Stimulated activated CD8-positive, alpha-beta memory T cell treated with anti-CD3 and anti-CD28 coated beads, Interleukin-4, amount 100 ng/mL, for 1 hour (primary cell): ENCODE data around the gene TMEM151A.

Source experiments
- DNase-seq, 2 donors: peaks; one replicate each; pipeline ENCODE4 v3.0.0-alpha.2; 2020; ENCODE audit warnings: low read depth in 2 of 2, low spot score in 1 of 2

The TMEM151A gene

GRCh38 chr11:66322732-66323427 lies 31.2 kb downstream of the TMEM151A start:
- DNase-seq: no peak

DNA sequence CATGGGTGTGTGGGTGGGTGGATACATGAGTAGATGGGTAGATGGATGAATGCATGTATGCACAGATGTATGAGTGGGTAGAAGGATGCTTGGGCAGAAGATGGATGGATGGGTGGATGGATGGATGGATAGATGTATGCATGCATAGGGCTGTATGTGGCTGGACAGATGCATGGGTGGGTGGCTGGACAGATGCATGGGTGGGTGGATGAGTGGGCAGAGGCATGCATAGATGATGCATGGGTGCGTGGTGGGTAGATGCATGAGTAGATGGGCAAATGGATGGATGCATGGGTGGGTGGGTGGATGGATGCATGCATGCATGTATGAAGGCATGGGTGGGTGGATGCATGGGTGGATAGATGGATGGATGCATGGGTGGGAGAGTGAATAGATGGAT lies 32.0 kb downstream of the TMEM151A start:
- DNase-seq: no peak

DNA sequence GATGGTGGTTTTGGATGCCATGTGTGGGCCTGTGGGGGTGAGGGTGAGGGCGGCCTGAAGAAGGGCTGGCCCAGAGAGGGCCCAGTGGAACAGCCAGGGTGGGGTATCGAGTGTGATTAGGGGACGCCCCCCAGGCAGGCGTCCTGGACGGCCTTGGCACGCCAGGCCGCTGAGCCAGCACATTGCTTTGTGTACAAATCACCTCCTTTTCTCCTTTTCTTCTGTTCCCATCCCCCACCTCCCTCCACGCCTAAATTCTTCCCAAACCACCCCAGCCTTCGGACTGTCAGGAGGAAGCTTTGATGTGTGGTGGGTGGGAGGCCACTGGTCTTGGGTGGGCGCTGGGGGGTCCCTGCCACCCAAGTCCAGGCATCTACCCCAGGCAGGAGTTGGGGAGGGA lies 33.0 kb downstream of the TMEM151A start:
- no peak for DNase-seq

DNA sequence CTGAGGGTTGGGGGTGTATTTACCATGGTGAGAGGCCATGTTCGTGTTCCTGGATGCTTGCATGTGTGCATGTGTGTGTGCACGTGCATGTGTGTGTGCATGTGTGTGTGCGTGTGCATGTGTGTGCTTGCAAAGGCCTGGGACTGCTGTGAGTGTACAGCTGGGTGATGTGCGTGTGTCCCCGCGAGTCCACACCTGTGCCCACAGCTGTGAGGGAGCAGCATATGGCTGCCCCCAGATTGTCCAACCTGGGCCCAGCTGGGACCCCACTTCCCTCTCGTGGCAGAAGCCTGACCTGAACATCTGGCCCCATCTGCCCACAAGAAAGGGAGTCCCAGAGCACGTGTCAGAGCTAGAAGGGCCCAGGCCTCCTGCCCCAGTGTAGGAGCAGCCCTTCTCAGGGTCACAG lies 33.6 kb downstream of the TMEM151A start:
- no peak for DNase-seq

GRCh38 chr11:66326261-66327111 lies 34.8 kb downstream of the TMEM151A start:
- DNase-seq: no peak

DNA sequence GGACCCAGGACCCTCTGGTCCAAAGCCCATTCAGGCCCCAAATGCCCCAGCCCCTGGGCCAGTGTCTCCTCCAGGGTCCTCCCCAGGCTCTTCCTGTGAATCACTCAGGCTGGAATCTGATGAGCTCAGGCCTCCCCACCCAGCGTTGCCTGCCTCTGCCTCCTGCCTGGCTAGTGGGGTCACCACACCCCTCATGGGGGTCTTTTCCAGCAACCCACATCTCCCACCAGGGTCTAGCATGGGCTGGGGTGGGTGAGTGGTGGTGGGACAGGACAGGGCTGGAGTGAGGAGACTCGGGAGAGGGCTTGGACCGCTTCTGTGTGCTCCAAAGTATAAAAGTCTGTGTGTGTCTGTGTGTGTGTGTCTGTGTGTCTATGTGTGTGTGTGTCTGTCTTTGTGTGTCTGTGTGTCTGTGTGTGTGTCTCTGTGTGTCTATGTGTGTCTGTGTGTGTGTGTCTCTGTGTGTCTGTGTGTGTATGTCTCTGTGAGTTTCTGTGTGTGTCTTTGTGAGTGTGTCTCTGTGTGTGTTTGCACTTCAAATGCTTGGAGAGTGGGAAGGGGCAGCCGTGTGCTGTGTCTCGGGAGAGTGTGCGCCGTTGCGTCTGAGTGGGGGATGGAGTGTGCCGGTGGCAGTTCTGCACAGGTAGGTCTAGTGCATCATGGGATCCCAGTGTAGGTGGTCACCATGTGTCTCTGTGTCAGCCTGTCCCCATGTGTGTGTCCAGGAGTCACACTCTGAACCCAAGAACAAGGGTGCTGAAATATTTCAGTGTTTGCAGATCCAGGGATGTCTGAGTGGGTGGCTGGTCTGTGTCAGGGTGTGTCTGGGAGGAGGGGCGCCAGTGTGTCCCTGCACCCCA lies 35.7 kb downstream of the TMEM151A start:
- DNase-seq: no peak

DNA sequence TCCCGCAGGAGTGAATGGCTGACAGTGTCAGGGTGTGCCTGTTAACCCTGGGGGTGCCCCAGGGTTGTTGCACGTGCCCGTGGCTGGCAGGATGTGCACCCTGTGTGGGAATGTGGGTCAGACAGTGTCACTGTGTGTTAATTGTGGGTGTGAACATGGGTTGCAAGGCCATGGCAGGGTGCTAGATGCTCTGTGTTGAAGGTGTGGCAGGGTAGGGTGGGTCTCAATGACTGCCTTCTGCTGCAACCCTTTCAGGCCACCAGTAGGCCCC lies 36.3 kb downstream of the TMEM151A start:
- no peak for DNase-seq

DNA sequence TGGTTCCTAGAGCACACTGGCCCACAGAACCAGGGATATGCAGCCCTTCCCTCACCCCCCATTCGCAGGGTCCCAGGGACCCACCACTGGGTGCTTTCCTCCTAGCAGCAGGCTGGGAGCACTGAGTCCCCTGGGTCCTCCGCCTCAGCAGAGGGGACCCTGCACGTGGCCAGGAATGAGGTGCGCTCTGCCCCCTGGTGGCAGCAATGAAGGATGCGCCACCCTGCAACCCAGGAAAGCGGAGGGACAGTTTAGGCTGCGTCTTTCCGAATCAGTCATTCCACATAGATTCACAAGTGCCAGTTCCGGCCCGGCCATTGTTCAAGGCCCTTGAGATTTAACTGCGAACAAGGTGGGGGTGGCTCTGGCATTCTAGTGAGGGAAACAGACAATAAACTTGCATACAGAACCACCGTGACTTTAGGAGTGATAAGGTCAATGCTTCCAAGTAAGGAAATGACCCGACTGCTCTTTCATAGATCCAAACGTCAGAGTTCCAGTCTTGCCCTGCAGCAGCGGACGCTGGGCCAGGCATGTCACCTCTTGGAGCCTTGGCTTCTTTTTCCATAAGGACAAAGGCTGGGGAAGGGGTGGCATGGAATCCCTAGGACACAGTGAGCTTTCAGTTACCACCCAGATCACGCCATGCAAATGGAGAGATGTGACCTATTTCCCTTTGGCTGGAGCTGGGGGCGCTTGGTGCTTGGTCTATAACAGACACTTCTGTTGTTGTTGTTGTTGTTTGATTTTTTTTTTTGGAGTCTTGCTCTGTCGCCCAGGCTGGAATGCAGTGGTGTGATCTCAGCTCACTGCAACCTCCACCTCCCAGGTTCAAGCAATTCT lies 36.8 kb downstream of the TMEM151A start:
- DNase-seq: peak; percentile 63 to 67

- no peak for DNase-seq
Measured at GRCh38 chr11:66329165-66329673, 37.5 kb downstream of the TMEM151A start.

GRCh38 chr11:66330931-66331330 lies 39.2 kb downstream of the TMEM151A start:
- DNase-seq: no peak

DNA sequence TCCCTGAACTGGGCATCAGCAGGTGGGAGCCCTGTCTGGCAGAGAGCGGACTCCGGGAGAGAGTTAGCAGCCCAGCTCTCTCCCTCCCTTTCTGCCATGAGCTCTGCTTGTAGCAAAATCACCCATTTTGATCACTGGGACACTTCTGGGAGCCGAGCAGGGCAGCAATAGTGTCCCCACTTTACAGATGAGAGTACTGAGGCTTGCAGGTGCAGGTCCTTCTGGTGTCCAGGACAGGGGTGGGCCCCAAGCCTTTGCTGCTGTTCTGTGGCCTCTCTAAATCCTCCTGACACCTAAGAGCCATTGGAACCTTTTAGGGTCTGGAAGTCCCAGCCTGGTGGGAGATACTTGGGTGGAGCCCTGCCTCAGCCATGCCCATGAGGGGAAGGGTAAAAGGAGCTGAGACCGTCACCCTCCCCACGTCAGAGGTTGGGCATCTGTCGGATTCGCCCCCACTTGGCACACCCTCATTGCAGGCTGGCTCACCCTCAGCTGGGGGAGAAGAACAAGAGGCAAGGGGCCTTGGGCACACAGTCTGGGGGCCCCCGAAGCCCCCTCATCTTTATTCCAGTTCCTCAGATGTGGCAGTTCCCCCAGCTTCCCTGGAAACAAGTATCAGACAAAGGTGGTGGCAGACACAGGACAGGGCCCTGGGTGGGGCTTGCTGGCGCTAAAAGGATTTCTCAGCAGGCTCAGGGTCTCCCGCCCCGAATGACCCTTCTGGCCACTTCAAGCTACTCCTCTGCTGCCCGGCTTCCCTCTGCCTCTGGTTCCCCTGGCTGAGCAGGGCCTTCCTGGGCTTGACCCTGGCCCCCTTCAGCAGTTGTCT lies 40.1 kb downstream of the TMEM151A start:
- DNase-seq: no peak

DNA sequence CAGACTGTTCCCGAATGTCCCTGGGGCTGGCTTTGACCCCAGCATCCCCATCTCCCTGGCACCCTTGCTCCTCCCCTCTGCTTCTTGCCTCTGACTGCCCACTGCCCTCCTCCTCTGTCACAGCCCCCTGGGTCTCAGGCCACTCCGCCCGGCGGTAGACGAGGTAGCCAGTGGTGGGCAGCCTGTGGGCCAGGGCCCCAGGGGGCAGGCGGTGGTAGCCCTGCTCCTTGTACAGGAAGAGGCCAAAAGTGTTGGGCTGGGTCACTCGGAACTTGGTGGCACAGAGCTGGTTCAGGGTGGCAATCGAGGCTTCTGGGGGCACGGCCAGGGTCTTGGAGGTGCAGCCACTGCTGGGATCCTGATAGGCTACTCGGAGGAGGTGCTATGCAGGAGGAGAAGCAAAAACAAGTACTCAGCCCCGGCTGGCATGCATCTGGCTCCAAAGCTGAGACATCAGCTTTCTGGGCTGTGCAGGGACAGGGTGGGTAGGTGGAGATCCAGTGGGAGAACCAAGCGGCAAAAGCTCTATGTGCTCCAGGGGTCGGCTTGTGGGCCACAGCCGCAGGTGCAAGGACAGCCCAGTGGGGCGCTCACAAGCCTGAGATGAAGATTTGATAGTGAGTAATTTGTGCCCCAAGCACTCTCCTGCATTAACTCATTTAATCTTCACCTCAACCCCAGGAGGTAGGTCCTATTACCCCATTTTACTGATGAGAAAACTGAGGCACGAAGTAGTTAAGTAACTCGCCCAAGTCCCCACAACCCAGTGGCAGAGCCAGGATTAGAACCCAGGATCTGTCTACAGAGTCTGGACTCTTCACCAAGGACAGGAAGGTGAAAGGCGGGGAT lies 40.9 kb downstream of the TMEM151A start:
- DNase-seq: no peak

DNA sequence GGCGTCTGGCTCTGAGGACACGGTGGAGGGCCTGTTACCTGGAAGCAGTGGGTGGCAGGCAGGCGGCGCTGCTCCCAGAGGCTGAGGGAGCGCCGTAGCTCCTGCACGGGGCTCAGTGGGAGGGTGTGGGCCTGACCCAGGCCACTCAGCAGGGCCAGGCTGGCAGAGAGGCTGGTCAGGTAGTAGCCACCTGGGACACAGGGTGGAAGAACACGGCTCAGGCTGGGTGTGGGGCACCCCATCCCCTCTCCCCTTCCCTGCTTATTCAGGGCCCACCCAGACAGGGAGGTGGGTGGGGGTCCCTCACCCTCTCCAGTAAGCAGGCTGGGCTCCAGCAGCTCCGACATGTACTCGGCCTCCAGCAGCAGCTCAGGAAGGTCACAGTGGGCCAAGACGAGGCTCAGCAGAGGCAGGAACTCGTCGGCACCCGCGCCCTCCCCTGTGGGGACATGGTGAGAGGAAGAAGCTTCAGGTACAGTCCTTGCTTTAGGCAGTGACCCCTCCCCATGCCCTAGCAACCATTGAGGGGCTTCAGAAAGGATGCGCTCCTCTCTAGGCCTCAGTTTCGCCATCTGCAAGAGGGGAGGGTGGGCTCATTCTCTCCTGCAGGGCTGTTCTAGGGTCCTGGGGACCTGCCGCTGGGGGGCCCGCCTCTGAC lies 41.7 kb downstream of the TMEM151A start:
- DNase-seq: no peak

DNA sequence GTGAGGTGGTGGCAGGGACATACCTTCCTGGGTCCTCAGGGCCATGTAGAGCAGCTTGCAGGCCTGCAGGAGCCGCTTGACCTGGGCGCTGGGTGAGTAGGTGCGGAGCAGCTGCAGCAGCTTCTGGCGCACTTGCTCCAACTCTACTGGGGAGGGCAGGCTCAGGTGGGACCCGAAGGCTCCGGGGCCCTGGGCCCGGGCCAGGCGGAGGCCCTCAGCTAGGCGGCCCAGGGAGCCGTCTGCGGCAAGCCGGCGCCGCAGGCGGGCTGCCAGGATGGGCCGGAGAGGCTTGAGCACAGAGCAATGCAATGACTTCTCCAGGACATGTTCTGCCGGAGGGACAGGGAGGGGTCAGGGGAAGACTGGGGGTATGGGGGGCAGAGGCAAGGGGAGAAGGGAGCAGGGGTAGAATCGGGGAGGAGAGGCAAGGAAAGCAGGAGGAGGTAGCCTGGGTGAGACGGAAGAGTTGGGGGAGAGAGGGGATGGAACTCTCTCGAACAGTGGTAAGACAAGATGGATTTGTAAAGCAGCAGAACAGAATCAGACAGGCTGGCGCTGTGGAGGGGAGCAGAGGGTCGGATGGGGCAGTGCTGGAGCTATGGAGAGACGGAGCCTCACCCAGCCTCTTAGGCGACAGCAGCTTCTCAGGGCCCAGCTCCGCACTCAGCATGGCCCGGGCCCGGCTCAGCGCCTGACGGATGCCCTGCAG lies 42.4 kb downstream of the TMEM151A start:
- no peak for DNase-seq

- no peak for DNase-seq
Measured at GRCh38 chr11:66334605-66335442, 43.1 kb downstream of the TMEM151A start.

- no peak for DNase-seq
Measured at GRCh38 chr11:66335531-66336233, 44.0 kb downstream of the TMEM151A start.
